Astrocyte of the spinal cord (primary cell): ENCODE results near the gene APOBEC2.

ENCODE experiments used
- DNase-seq: peaks from one replicate; pipeline ENCODE4 v3.0.0; 2011; ENCODE audit warnings: low read depth, low spot score
- H3K4me3 ChIP-seq: 2 replicates; pipeline ENCODE4 v1.5.1; 2011; ENCODE audit warnings: low read depth, mild to moderate bottlenecking, low read length, moderate library complexity
- CTCF ChIP-seq: IDR thresholded peaks from 2 replicates; pipeline ENCODE4 v1.5.1; 2012; ENCODE audit warnings: low read depth, mild to moderate bottlenecking, low read length, inconsistent platforms
- in situ Hi-C: cut with HindIII; loops from 2 replicates; pipeline ENCODE4 v1.10.0; 2017; ENCODE audit warnings: low sequenced_read_pairs

The APOBEC2 gene

GRCh38 chr6:41047745-41048732 is 5.0 kb upstream of the APOBEC2 start:
- no peak overlapping the region for H3K4me3 ChIP-seq
- no peak for TF ChIP-seq CTCF
- no peak for DNase-seq
- in situ Hi-C loops, result no loop called here

GRCh38 chr6:41049521-41049920 is 3.5 kb upstream of the APOBEC2 start:
- TF ChIP-seq CTCF, result no peak
- in situ Hi-C loops, result no loop called here
- no peak overlapping the region for H3K4me3 ChIP-seq
- DNase-seq, result no peak

- no peak overlapping the region for H3K4me3 ChIP-seq
- no peak for DNase-seq
- in situ Hi-C loops, result no loop called here
- no peak for TF ChIP-seq CTCF
Measured at GRCh38 chr6:41049955-41050354, 3.0 kb upstream of the APOBEC2 start.

GRCh38 chr6:41050536-41050935 is 2.5 kb upstream of the APOBEC2 start:
- no peak for TF ChIP-seq CTCF
- H3K4me3 ChIP-seq, result no peak overlapping the region
- in situ Hi-C loops, result no loop called here
- no peak for DNase-seq

- in situ Hi-C loops, result no loop called here
- TF ChIP-seq CTCF, result no peak
- no peak for DNase-seq
- no peak overlapping the region for H3K4me3 ChIP-seq
Measured at GRCh38 chr6:41051873-41052272, 1.1 kb upstream of the APOBEC2 start.

GRCh38 chr6:41054511-41054910 is 1.5 kb downstream of the APOBEC2 start:
- TF ChIP-seq CTCF, result no peak

More at GRCh38 chr6:41054511-41054910, 1.5 kb downstream of the APOBEC2 start:
- no peak for DNase-seq
- H3K4me3 ChIP-seq, result no peak overlapping the region
- in situ Hi-C loops, result no loop called here
